GM12873 (cell line): Measurements from ENCODE around the gene RPS28.

Experiments
- TF ChIP-seq, protein P1 (sequence below): IDR thresholded peaks from 2 replicates; pipeline ENCODE4 v1.5.1; 2012; ENCODE audit warnings: low read depth, mild to moderate bottlenecking, moderate library complexity, low read length, control low read depth; ENCODE audit not compliant: insufficient read depth; ENCODE audit errors: missing control alignments

Gene RPS28

GRCh38 chr19:8343483-8343844, 22.2 kb downstream of the RPS28 start:
- TF ChIP-seq, protein P1, sequence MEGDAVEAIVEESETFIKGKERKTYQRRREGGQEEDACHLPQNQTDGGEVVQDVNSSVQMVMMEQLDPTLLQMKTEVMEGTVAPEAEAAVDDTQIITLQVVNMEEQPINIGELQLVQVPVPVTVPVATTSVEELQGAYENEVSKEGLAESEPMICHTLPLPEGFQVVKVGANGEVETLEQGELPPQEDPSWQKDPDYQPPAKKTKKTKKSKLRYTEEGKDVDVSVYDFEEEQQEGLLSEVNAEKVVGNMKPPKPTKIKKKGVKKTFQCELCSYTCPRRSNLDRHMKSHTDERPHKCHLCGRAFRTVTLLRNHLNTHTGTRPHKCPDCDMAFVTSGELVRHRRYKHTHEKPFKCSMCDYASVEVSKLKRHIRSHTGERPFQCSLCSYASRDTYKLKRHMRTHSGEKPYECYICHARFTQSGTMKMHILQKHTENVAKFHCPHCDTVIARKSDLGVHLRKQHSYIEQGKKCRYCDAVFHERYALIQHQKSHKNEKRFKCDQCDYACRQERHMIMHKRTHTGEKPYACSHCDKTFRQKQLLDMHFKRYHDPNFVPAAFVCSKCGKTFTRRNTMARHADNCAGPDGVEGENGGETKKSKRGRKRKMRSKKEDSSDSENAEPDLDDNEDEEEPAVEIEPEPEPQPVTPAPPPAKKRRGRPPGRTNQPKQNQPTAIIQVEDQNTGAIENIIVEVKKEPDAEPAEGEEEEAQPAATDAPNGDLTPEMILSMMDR: no peak

- TF ChIP-seq, protein P1: no peak
Observed at GRCh38 chr19:8352134-8352827, 31.0 kb downstream of the RPS28 start.

DNA sequence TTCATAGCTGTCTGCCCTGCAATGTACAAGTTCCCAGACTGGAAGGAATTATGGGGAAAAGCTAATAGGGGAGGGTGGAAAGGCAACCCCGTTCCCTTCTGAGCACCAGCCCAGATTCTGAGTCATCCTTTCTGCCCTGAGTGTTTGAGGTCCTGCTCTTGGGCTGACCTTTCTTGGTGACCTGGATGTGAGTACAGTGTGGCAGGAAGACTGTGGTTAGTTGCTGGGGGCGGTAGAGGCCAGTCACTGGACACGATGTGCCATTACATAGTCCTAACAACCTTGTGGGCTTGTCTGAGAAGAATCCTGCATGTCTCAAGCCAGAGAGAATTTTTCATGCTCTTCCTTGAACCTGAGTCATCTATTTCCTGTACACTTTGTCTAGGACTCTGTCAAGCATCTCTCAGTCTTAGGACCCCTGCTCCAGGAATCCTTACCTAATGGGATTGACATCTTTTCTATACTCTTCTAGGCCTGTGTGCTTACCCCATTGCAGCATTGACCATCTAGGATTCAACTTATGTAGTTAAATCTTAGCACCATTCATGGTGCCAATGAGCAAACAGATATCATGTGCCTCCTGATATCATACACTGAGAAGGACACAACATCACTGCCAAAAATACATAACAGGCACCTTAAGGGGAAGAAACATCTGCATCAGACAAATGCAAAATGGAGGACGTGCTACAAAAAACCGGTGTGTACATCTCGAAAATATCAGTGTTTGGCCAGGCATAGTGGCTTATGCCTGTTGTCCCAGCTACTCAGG, 34.5 kb downstream of the RPS28 start:
- TF ChIP-seq, protein P1: no peak

DNA sequence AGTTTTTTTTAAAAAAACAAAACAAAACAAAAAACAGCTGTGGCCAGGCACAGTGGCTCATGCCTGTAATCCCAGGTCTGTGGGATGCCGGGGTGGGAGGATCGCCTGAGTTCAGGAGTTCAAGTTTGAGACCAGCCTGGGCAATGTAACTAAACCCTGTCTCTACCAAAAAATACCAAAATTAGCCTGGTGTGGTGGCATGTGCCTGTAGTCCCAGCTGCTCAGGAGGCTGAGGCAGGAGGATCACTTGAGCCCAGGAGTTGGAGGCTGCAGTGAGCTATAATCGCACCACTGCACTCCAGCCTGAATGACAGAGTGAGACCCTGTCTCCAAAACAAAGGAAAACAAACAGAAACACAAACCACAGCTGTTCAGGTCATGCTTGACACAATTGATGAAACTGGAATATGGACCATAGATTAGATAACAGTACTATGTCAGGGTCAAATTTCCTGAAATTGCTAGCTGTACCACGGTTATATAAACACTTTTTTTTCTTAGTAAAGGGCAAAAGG, 35.8 kb downstream of the RPS28 start:
- TF ChIP-seq, protein P1: no peak

DNA sequence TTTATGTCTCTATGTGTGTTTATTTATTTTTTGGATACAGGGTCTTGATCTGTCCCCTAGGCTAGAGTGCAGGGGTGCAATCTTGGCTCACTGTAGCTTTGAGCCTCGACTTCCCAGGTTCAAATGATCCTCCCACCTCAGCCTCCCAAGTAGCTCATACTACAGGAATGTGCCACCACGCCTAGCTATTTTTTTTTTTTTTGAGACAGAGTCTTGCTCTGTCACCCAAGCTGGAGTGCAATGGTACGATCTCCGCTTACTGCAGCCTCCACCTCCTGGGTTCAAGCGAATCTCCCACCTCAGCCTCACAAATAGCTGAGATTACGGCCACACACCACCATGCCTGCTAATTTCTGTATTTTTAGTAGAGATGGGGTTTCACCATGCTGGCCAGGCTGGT, 37.7 kb downstream of the RPS28 start:
- TF ChIP-seq, protein P1: no peak

DNA sequence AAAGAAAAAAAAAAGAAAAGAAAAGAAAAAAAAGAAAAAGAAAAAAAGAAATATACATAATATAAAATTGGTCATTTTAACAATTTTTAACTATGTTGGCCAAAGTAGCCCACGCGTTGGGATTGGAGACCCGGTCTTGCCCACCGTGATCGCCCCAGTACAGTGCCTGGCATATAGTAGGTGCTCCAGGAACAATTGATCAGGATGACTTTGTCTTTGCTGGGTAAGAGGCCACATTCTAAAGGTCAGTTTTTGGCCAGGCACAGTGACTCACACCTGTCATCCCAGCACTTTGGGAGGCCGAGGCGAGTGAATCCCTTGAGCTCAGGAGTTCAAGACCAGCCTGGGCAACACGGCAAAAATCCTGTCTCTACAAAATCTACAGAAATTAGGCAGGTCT, 38.9 kb downstream of the RPS28 start:
- TF ChIP-seq, protein P1: no peak

DNA sequence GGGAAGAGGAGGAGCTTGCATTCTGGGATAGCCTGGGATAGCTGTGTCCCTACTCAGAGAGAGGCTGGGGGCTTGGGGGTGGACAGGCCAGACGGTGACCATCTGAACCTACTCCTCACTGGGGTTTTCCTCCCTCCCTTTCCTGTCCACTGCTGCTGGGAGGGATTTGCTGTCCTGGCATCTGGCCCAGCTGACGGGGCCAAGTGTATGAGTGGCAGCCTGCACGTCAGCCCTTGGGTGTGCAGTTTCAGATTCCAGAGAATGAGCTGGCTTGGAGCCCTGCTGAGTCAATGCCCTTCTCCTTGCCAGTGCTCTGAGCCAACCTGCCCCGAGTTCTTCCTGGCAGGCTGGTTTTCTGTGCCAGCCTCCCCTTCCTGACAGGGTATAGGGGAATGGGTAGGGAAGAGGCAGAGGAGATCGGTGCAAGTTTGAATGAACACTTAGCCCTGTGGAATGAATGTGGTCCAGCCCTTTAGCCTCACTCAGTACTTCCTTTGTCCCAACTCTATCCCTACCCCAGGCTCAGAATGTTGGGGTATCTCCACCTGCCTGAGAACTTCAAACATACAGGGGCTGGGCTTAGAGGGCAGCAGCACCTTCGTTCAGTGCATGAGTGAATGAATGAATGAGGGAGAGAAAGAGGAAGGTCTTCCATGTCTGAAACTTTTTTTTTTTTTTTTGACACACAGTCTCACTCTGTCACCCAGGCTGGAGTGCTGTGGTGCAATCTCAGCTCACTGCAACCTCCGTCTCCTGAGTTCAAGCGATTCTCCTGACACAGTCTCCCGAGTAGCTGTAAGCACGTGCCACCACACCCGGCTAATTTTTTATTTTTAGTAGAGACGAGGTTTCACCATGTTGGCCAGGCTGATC, 40.9 kb downstream of the RPS28 start:
- TF ChIP-seq, protein P1: no peak
